D341Med (cell line): ENCODE results near the gene FAM167B.
"Not testable (repeated sequence)": the region's sequence is repeated elsewhere in the genome, so short reads cannot be mapped to it uniquely, and the experiment has no call there.

Experiments
- DNase-seq: peaks from one replicate; pipeline ENCODE4 v3.0.0; 2012; ENCODE audit warnings: low spot score

FAM167B gene

GRCh38 chr1:32263236-32263593, 16.2 kb downstream of the FAM167B start:
- DNase-seq: not testable (repeated sequence)

- no peak for DNase-seq
Observed at GRCh38 chr1:32263744-32264143, 16.7 kb downstream of the FAM167B start.

GRCh38 chr1:32265846-32266245, 18.8 kb downstream of the FAM167B start:
- DNase-seq: no peak

- DNase-seq: no peak
Observed at GRCh38 chr1:32266921-32267591, 20.0 kb downstream of the FAM167B start.

GRCh38 chr1:32269744-32270143, 22.7 kb downstream of the FAM167B start:
- DNase-seq: no peak

DNA sequence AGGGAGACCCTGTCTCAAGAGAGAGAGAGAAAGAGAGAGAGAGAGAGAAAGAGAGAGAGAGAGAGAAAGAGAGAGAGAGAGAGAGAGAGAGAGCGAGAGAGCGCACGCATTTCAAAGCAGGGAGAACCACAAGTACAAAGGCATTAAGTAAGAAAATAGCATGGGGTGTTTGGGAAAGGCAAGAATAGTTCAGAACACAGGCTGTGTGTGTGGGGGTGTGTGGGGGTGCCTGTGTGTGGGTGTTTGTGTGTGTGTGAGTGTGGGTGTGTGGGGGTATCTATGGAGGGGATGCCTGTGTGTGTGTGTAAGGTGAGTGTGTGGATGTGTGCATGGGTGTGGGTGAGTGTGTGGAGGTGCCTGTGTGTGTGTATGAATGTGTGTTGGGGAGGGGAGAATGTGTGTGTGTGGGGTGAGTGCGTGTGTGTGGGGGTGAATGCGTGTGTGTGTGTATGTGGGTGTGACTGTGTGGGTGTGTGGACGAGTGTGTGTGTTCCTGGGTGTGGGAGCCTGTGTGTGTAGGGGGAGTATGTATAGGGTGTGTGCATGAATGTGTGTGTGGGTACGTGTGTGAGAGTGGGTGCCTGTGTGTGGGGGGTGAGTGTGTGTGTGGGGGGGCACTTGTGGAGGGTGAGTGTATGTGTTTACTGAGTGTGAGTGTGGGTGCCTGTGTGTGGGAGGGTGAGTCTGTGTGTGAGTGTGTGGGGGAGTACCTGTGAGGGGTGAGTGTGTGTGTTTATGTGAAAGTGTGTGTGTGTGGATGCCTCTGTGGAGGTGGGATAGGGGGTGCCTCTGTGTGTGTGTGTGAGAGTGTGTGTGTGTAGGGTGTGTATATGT, 25.8 kb downstream of the FAM167B start:
- DNase-seq: no peak

GRCh38 chr1:32273391-32274208, 26.6 kb downstream of the FAM167B start:
- no peak for DNase-seq

DNA sequence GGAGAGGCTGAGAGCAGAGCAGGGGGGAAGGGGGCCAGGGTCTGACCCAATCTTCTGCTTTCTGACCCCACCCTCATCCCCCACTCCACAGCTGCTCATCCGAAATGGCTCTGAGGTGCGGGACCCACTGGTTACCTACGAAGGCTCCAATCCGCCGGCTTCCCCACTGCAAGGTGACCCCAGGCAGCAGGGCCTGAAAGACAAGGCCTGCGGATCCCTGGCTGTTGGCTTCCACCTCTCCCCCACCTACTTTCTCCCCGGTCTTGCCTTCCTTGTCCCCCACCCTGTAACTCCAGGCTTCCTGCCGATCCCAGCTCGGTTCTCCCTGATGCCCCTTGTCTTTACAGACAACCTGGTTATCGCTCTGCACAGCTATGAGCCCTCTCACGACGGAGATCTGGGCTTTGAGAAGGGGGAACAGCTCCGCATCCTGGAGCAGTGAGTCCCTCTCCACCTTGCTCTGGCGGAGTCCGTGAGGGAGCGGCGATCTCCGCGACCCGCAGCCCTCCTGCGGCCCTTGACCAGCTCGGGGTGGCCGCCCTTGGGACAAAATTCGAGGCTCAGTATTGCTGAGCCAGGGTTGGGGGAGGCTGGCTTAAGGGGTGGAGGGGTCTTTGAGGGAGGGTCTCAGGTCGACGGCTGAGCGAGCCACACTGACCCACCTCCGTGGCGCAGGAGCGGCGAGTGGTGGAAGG, 27.8 kb downstream of the FAM167B start:
- DNase-seq: no peak

- DNase-seq: no peak
Observed at GRCh38 chr1:32275424-32275823, 28.4 kb downstream of the FAM167B start.

DNA sequence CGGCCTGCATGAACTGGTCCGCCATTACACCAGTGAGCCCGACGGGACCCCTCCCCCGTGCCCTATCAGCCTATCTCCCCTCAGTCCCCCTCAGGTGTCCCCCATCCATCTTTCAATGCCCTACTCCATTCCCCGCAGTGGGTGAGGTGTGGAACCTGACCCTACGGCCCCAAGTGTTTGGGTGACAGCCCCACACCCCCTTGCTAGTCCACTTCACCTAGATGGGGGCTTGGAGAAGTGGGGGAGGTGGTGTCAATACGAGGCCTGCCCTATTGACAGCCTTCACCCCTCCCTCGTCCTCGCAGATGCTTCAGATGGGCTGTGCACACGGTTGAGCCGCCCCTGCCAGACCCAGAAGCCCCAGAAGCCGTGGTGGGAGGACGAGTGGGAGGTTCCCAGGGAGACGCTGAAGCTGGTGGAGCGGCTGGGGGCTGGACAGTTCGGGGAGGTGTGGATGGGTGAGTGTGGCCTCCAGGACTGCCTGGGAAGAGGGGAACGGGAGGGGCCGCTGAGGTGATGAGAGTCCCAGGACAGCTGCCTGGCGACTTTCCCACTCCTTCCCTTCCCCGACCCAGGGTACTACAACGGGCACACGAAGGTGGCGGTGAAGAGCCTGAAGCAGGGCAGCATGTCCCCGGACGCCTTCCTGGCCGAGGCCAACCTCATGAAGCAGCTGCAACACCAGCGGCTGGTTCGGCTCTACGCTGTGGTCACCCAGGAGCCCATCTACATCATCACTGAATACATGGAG, 29.2 kb downstream of the FAM167B start:
- DNase-seq: no peak

DNA sequence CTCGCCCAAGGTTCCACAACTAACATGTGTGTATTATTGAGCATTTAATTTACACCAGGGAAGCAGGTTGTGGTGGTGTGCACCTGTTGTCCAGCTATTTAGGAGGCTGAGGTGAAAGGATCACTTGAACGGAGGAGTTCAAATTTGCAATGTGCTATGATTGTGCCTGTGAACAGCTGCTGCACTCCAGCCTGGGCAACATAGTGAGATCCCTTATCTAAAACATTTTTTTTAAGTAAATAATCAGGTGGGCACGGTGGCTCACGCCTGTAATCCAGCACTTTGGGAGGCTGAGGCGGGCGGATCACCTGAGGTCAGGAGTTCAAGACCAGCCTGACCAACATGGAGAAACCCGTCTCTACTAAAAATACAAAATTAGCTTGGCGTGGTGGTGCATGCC, 37.8 kb downstream of the FAM167B start:
- not testable (repeated sequence) for DNase-seq

DNA sequence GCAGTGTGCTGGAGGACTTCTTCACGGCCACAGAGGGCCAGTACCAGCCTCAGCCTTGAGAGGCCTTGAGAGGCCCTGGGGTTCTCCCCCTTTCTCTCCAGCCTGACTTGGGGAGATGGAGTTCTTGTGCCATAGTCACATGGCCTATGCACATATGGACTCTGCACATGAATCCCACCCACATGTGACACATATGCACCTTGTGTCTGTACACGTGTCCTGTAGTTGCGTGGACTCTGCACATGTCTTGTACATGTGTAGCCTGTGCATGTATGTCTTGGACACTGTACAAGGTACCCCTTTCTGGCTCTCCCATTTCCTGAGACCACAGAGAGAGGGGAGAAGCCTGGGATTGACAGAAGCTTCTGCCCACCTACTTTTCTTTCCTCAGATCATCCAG, 38.6 kb downstream of the FAM167B start:
- DNase-seq: no peak

- no peak for DNase-seq
Observed at GRCh38 chr1:32286763-32287162, 39.7 kb downstream of the FAM167B start.

GRCh38 chr1:32289256-32289655, 42.2 kb downstream of the FAM167B start:
- no peak for DNase-seq

GRCh38 chr1:32291145-32291707, 44.2 kb downstream of the FAM167B start:
- no peak for DNase-seq

DNA sequence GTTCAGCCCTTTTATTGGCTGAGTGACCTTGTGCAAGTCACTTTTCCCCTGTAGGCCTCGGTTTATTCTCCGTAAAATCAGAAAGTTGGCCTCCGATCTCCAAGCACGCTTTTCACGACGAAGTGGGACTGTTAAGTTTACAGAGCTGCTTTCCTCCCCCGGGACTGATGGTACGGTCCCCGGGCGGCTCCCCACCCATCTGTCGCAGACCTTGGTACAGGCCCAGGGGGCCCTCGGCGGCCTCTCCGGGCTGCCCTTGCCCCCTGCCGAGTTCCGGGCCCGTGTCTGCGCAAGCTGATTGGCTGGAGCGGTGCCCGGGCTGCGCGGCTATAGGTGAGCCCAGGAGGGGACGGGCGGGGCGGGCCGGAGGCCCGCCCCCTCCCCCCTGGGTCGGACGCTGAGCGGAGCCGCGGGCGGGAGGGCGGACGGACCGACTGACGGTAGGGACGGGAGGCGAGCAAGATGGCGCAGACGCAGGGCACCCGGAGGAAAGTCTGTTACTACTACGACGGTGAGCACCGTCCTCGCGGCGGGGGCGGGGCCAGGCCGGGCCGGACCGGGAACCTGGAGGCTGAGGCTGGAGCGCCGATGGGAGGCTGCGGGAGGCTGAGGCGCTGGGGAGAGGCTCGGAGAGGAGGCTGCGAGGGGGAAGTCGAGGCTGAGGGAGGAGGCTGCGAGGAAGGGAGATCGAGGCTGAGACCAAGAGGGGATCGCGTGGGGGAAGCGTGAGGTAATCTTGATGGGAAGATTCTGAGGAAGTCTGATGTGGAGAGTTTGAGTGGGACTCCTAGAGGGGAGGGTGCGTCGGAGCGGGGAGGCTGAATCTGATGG, 44.9 kb downstream of the FAM167B start, which contains the start of gene HDAC1:
Gene HDAC1 (plus strand): TSS at position 376 of the 831 bp plus-strand sequence. CDS start 87 bp downstream, at position 463.
- DNase-seq: peak; percentile 99

DNA sequence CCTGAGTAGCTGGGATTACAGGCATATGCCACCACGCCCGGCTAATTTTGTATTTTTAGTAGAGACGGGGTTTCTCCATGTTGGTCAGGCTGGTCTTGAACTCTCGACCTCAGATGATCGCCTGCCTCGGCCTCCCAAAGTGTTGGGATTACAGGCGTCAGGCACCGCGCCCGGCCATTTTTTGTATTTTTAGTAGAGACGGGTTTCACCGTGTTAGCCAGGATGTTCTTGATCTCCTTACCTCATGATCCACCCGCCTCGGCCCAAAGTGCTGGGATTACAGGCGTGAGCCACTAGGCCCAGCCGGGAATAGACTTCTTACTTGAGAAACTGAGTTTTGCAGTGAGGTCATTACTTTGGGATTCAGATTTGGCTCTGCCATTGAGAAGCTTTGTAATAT, 51.2 kb downstream of the FAM167B start:
- not testable (repeated sequence) for DNase-seq
